H1 (cell line): ENCODE data around the gene LAMB3. TPM values are rescaled to one million over a fixed set of nuclear protein-coding genes. Genes with fewer than 3 reads are reported as not detected.

Experiments
- CEBPB ChIP-seq: IDR thresholded peaks from 2 replicates; pipeline ENCODE4 v1.6.1; 2012; ENCODE audit warnings: low read depth, low read length
- CTBP2 ChIP-seq: IDR thresholded peaks from 2 replicates; pipeline ENCODE4 v1.7.0; 2011; ENCODE audit warnings: borderline replicate concordance, mild to moderate bottlenecking, moderate library complexity, mixed read lengths, low read length; ENCODE audit not compliant: insufficient read depth, insufficient read length
- EGR1 ChIP-seq: IDR thresholded peaks from 2 replicates; pipeline ENCODE4 v1.6.1; 2011; ENCODE audit warnings: low read depth, low read length, borderline replicate concordance
- GTF2F1 ChIP-seq: IDR thresholded peaks from 2 replicates; pipeline ENCODE4 v1.6.1; 2012; ENCODE audit warnings: low read depth, low read length, improper control_type of control experiment, borderline replicate concordance
- JUND ChIP-seq: IDR thresholded peaks from 2 replicates; pipeline ENCODE4 v1.6.1; 2011; ENCODE audit warnings: mild to moderate bottlenecking, improper control_type of control experiment, low read length
- KDM5A ChIP-seq: fragments of 200-600 bp; IDR thresholded peaks from 2 replicates; pipeline ENCODE4 v1.7.1; 2012; ENCODE audit warnings: mild to moderate bottlenecking, low read length, inconsistent platforms, mixed read lengths
- NRF1 ChIP-seq: IDR thresholded peaks from 2 replicates; pipeline ENCODE4 v1.6.1; 2011; ENCODE audit warnings: mild to moderate bottlenecking, low read depth, low read length, improper control_type of control experiment
- POLR2A ChIP-seq, 2 experiments: IDR thresholded peaks; 1 replicate in 1 of 2; 2 replicates in 1 of 2; pipeline ENCODE4 v1.6.1; 2011; ENCODE audit warnings: low read depth in 2 of 2, low read length in 2 of 2, mild to moderate bottlenecking in 2 of 2; ENCODE audit errors: control extremely low read depth in 1 of 2
- RNF2 ChIP-seq: fragments of 200-900, 300-1000 bp; sonication (generic); IDR thresholded peaks from 2 replicates; pipeline ENCODE4 v1.7.1; 2016; ENCODE audit warnings: borderline replicate concordance, low read depth, mild to moderate bottlenecking, antibody characterized with exemption, low read length; ENCODE audit not compliant: poor library complexity, severe bottlenecking; ENCODE audit errors: missing control alignments
- RXRA ChIP-seq: IDR thresholded peaks from 2 replicates; pipeline ENCODE4 v1.6.1; 2011; ENCODE audit warnings: low read depth, mild to moderate bottlenecking, low read length, moderate library complexity; ENCODE audit not compliant: insufficient read depth
- SIN3A ChIP-seq, 2 experiments: IDR thresholded peaks in 1 of 2; conservative IDR thresholded peaks in 1 of 2; 2 replicates each; pipeline ENCODE4 v1.6.1; 2011 to 2012; ENCODE audit warnings: low read length in 2 of 2, improper control_type of control experiment in 1 of 2, low read depth in 1 of 2, mild to moderate bottlenecking in 1 of 2
- SIRT6 ChIP-seq: IDR thresholded peaks from one replicate; pipeline ENCODE4 v1.7.1; 2012; ENCODE audit warnings: low read length, inconsistent platforms
- SIX5 ChIP-seq: IDR thresholded peaks from 2 replicates; pipeline ENCODE4 v1.6.1; 2011; ENCODE audit warnings: mild to moderate bottlenecking, low read depth, low read length
- SP4 ChIP-seq: IDR thresholded peaks from 2 replicates; pipeline ENCODE4 v1.6.1; 2012; ENCODE audit warnings: low read length, inconsistent platforms
- TBP ChIP-seq: IDR thresholded peaks from 2 replicates; pipeline ENCODE4 v1.6.1; 2011; ENCODE audit warnings: low read depth, low read length, improper control_type of control experiment
- USF2 ChIP-seq: IDR thresholded peaks from 2 replicates; pipeline ENCODE4 v1.6.1; 2011; ENCODE audit warnings: low read length, improper control_type of control experiment
- polyA plus RNA-seq, 7 experiments: library from polyadenylated mRNA; depleted of rRNA in 3 of 7; stranded (reverse) in 5 of 7; unstranded in 2 of 7; fragments of >200 nt in 5 of 7; fragments of 200-250 nt in 2 of 7; gene quantifications; 1 replicate in 5 of 7; 2 replicates in 1 of 7; 4 replicates in 1 of 7; pipeline versions ENCODE4 v1.2.1 to v1.2.3, GENCODE V29; 2011 to 2013; ENCODE audit warnings: missing spikeins in 2 of 7, mixed read lengths in 2 of 7
- total RNA-seq: library from RNA; stranded (reverse); fragmentation: NEBNext Ultra II Directional; extraction: Animal tissue kit (Norgen Biotek cat#: 25700); gene quantifications from 2 replicates; pipeline ENCODE4 v1.2.1, GENCODE V29; 2021
- TF ChIP-seq, protein P1 (sequence below): IDR thresholded peaks from 2 replicates; pipeline ENCODE4 v1.6.1; 2012; ENCODE audit warnings: low read length, inconsistent platforms

The LAMB3 gene
- total and polyA plus RNA-seq, 2 of the 8 experiments (the other 6 are each of a cell fraction or from before 2014, with no cell fraction given): 0.45 to 0.50 TPM

DNA sequence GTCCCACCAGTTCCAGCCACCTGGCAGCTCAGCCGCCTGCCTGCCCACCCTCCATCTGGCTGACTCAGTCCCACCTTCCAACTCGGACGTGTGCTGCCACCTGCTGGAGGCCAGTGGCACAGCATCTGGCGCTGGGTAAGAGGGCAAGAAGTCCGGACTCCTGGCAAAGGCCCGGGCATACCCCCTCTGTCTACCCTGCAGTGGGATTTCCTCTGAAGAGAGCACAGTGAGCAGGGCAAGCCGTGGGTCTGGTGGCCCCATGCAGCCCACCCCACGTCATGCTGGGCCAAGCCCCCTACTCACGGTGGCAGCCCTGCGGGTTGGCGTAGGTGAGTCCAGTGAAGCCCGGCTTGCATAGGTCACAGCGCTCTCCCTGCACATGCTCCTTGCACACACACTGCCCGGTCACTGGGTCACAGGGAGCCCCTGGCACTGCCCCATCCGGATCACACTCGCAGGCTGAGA is 24.5 kb downstream of the LAMB3 start (continued):
- TF ChIP-seq SIN3A (conservative IDR thresholded peaks at IDR 0.05 in 1 of 2, IDR thresholded peaks at IDR 0.05 in 1 of 2; ENCODE audit: low read depth in 1 of 2, low read length in 2 of 2): peak in 1 of 2 experiments; percentile 57; a peak in 2 of 4 replicates
- TF ChIP-seq SIRT6: no peak
- no peak for TF ChIP-seq RNF2
- no peak for TF ChIP-seq TBP
- TF ChIP-seq RXRA: no peak
- TF ChIP-seq JUND: peak; percentile 89
- TF ChIP-seq USF2: no peak
- TF ChIP-seq GTF2F1: no peak
- TF ChIP-seq SIX5: no peak
- no peak for TF ChIP-seq CEBPB
- TF ChIP-seq EGR1: no peak
- TF ChIP-seq SP4: no peak
- TF ChIP-seq NRF1: no peak
- no peak for TF ChIP-seq KDM5A
- TF ChIP-seq POLR2A (IDR thresholded peaks at IDR 0.05; ENCODE audit: control extremely low read depth in 1 of 2, low read depth in 2 of 2, low read length in 2 of 2): no peak
- TF ChIP-seq, protein P1, sequence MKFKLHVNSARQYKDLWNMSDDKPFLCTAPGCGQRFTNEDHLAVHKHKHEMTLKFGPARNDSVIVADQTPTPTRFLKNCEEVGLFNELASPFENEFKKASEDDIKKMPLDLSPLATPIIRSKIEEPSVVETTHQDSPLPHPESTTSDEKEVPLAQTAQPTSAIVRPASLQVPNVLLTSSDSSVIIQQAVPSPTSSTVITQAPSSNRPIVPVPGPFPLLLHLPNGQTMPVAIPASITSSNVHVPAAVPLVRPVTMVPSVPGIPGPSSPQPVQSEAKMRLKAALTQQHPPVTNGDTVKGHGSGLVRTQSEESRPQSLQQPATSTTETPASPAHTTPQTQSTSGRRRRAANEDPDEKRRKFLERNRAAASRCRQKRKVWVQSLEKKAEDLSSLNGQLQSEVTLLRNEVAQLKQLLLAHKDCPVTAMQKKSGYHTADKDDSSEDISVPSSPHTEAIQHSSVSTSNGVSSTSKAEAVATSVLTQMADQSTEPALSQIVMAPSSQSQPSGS: no peak
- no peak for TF ChIP-seq CTBP2
